HG02885 (cell line): Measurements from ENCODE around the gene PTPRZ1.

Experiments
- ATAC-seq: cut with Tn5 transposase; IDR thresholded peaks from one replicate; pipeline ENCODE4 v1.9.1; 2021; ENCODE audit warnings: mild to moderate bottlenecking; ENCODE audit not compliant: unreplicated experiment, poor library complexity

PTPRZ1 gene

GRCh38 chr7:121887634-121888033, 14.7 kb downstream of the PTPRZ1 start:
- no peak for ATAC-seq

- ATAC-seq = no peak
Measured at GRCh38 chr7:121890833-121891232, 17.9 kb downstream of the PTPRZ1 start.

GRCh38 chr7:121891731-121892130, 18.8 kb downstream of the PTPRZ1 start:
- ATAC-seq = no peak

GRCh38 chr7:121901026-121901425, 28.1 kb downstream of the PTPRZ1 start:
- peak; percentile 76 for ATAC-seq

- no peak for ATAC-seq
Measured at GRCh38 chr7:121904120-121904519, 31.2 kb downstream of the PTPRZ1 start.

- ATAC-seq = no peak
Measured at GRCh38 chr7:121908042-121908441, 35.1 kb downstream of the PTPRZ1 start.

- no peak for ATAC-seq
Measured at GRCh38 chr7:121909716-121910345, 36.9 kb downstream of the PTPRZ1 start.

GRCh38 chr7:121913947-121914675, 41.1 kb downstream of the PTPRZ1 start:
- no peak for ATAC-seq

- no peak for ATAC-seq
Measured at GRCh38 chr7:121914676-121915279, 41.8 kb downstream of the PTPRZ1 start.

- ATAC-seq = no peak
Measured at GRCh38 chr7:121916211-121916610, 43.2 kb downstream of the PTPRZ1 start.

GRCh38 chr7:121919986-121920385, 47.0 kb downstream of the PTPRZ1 start:
- no peak for ATAC-seq

- no peak for ATAC-seq
Measured at GRCh38 chr7:121924269-121925186, 51.6 kb downstream of the PTPRZ1 start.

GRCh38 chr7:121931149-121931902, 58.4 kb downstream of the PTPRZ1 start:
- no peak for ATAC-seq

- no peak for ATAC-seq
Measured at GRCh38 chr7:121932768-121933167, 59.8 kb downstream of the PTPRZ1 start.

GRCh38 chr7:121936951-121937623, 64.1 kb downstream of the PTPRZ1 start:
- ATAC-seq = no peak

GRCh38 chr7:121938429-121938996, 65.6 kb downstream of the PTPRZ1 start:
- no peak for ATAC-seq

GRCh38 chr7:121940918-121941317, 68.0 kb downstream of the PTPRZ1 start:
- ATAC-seq = no peak

GRCh38 chr7:121941830-121942229, 68.9 kb downstream of the PTPRZ1 start:
- no peak for ATAC-seq

GRCh38 chr7:121945066-121945465, 72.1 kb downstream of the PTPRZ1 start:
- no peak for ATAC-seq
